Trophoblast cell (in vitro differentiated cells and primary cell): ENCODE data around the gene BRF1.
"Not testable (repeated sequence)": the region's sequence is repeated elsewhere in the genome, so short reads cannot be mapped to it uniquely, and the experiment has no call there.

Source experiments
- DNase-seq, 2 donors: peaks; one replicate each; pipeline ENCODE4 v3.0.0-alpha.2; 2016
- H2AFZ ChIP-seq: 2 replicates; pipeline ENCODE4 v1.6.1; 2013; ENCODE audit warnings: low read length, moderate library complexity, mild to moderate bottlenecking; ENCODE audit not compliant: insufficient read depth, poor library complexity
- H2AK5ac ChIP-seq: 2 replicates; pipeline ENCODE4 v1.6.1; 2013; ENCODE audit warnings: mild to moderate bottlenecking, low read length
- H2BK120ac ChIP-seq: 2 replicates; pipeline ENCODE4 v1.6.1; 2013; ENCODE audit warnings: low read length, mild to moderate bottlenecking, moderate library complexity; ENCODE audit not compliant: insufficient read depth, poor library complexity
- H2BK12ac ChIP-seq: 2 replicates; pipeline ENCODE4 v1.6.1; 2013; ENCODE audit warnings: mild to moderate bottlenecking, low read length, moderate library complexity
- H2BK5ac ChIP-seq: 2 replicates; pipeline ENCODE4 v1.6.1; 2013; ENCODE audit warnings: low read length, low read depth, moderate library complexity, mild to moderate bottlenecking; ENCODE audit not compliant: poor library complexity
- H3K14ac ChIP-seq: 2 replicates; pipeline ENCODE4 v1.6.1; 2013; ENCODE audit warnings: mild to moderate bottlenecking, low read length
- H3K18ac ChIP-seq: 2 replicates; pipeline ENCODE4 v1.6.1; 2013; ENCODE audit warnings: mild to moderate bottlenecking, low read length
- H3K23ac ChIP-seq: 2 replicates; pipeline ENCODE4 v1.6.1; 2013; ENCODE audit warnings: low read length
- H3K27ac ChIP-seq: 2 replicates; pipeline ENCODE4 v1.5.1; 2013; ENCODE audit warnings: low read depth, mild to moderate bottlenecking, inconsistent platforms, low read length, moderate library complexity
- H3K27me3 ChIP-seq: 2 replicates; pipeline ENCODE4 v1.6.1; 2013; ENCODE audit warnings: inconsistent platforms, mild to moderate bottlenecking, low read length, moderate library complexity; ENCODE audit not compliant: insufficient read depth
- H3K36me3 ChIP-seq, 2 experiments: 1 replicate in 1 of 2; 2 replicates in 1 of 2; pipeline ENCODE4 v1.6.1; 2013; ENCODE audit warnings: low read length in 2 of 2, mild to moderate bottlenecking in 2 of 2, moderate library complexity in 1 of 2; ENCODE audit not compliant: insufficient read depth in 2 of 2, control insufficient read depth in 1 of 2
- H3K4ac ChIP-seq: 2 replicates; pipeline ENCODE4 v1.6.1; 2013; ENCODE audit warnings: low read depth, mild to moderate bottlenecking, low read length, moderate library complexity
- H3K4me1 ChIP-seq, 2 experiments: 1 replicate in 1 of 2; 2 replicates in 1 of 2; pipeline ENCODE4 v1.6.1; 2013; ENCODE audit warnings: low read length in 2 of 2, mild to moderate bottlenecking in 2 of 2, moderate library complexity in 1 of 2; ENCODE audit not compliant: insufficient read depth in 2 of 2, control insufficient read depth in 1 of 2
- H3K4me2 ChIP-seq: 2 replicates; pipeline ENCODE4 v1.6.1; 2013; ENCODE audit warnings: inconsistent platforms, mild to moderate bottlenecking, low read length, moderate library complexity
- H3K4me3 ChIP-seq: 2 replicates; pipeline ENCODE4 v1.5.1; 2013; ENCODE audit warnings: mild to moderate bottlenecking, low read depth, low read length, inconsistent platforms
- H3K79me1 ChIP-seq: one replicate; pipeline ENCODE4 v1.6.1; 2013; ENCODE audit warnings: low read length
- H3K79me2 ChIP-seq: 2 replicates; pipeline ENCODE4 v1.6.1; 2013; ENCODE audit warnings: low read length, mild to moderate bottlenecking; ENCODE audit not compliant: control insufficient read depth, insufficient read depth, poor library complexity
- H3K9ac ChIP-seq: 2 replicates; pipeline ENCODE4 v1.6.1; 2013; ENCODE audit warnings: mild to moderate bottlenecking, low read length
- H3K9me3 ChIP-seq: 2 replicates; pipeline ENCODE4 v1.6.1; 2013; ENCODE audit warnings: low read depth, mild to moderate bottlenecking, control low read depth, inconsistent platforms, low read length; ENCODE audit not compliant: insufficient read depth
- H4K12ac ChIP-seq: 2 replicates; pipeline ENCODE4 v1.6.1; 2013; ENCODE audit warnings: low read depth, mild to moderate bottlenecking, low read length, moderate library complexity
- H4K8ac ChIP-seq: 2 replicates; pipeline ENCODE4 v1.6.1; 2013; ENCODE audit warnings: low read depth, mild to moderate bottlenecking, low read length, moderate library complexity
- H4K91ac ChIP-seq: one replicate; pipeline ENCODE4 v1.6.1; 2013; ENCODE audit warnings: low read depth, mild to moderate bottlenecking, low read length, moderate library complexity
- WGBS: extraction: QIAGEN DNeasy Blood & Tissue Kit; methylation state at CpG from one replicate; pipeline ENCODE4 v1.1.7; 2013; ENCODE audit warnings: missing lambda C conversion rate; ENCODE audit not compliant: insufficient read length, insufficient coverage; ENCODE audit errors: extremely low coverage; 5-methylcytosine and 5-hydroxymethylcytosine counted together

Gene BRF1

DNA sequence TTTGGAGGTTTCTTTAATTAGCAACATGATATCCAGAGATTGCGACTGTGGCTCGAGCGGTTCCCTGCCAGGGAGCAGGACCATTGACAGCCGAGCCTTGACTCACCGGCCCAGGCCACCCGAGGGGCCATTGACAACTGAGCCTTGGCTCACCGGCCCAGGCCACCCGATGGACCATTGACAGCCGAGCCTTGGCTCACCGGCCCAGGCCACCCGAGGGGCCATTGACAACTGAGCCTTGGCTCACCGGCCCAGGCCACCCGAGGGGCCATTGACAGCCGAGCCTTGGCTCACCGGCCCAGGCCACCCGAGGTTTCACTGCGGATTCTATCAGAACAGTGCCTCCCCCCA, 26.9 kb upstream of the BRF1 start:
- not testable (repeated sequence) for H2BK120ac ChIP-seq, H3K9ac ChIP-seq, H3K14ac ChIP-seq, H3K4ac ChIP-seq, H3K36me3 ChIP-seq, H3K23ac ChIP-seq, H3K9me3 ChIP-seq, H2AK5ac ChIP-seq, H4K12ac ChIP-seq, H3K4me1 ChIP-seq, H2AFZ ChIP-seq, H2BK12ac ChIP-seq, H3K79me1 ChIP-seq, H4K91ac ChIP-seq, DNase-seq, H3K27ac ChIP-seq, H4K8ac ChIP-seq, H2BK5ac ChIP-seq, H3K4me3 ChIP-seq, H3K27me3 ChIP-seq, H3K18ac ChIP-seq, H3K4me2 ChIP-seq, H3K79me2 ChIP-seq
- WGBS = no CpG with 5 or more reads among the region's 17 CpGs

DNA sequence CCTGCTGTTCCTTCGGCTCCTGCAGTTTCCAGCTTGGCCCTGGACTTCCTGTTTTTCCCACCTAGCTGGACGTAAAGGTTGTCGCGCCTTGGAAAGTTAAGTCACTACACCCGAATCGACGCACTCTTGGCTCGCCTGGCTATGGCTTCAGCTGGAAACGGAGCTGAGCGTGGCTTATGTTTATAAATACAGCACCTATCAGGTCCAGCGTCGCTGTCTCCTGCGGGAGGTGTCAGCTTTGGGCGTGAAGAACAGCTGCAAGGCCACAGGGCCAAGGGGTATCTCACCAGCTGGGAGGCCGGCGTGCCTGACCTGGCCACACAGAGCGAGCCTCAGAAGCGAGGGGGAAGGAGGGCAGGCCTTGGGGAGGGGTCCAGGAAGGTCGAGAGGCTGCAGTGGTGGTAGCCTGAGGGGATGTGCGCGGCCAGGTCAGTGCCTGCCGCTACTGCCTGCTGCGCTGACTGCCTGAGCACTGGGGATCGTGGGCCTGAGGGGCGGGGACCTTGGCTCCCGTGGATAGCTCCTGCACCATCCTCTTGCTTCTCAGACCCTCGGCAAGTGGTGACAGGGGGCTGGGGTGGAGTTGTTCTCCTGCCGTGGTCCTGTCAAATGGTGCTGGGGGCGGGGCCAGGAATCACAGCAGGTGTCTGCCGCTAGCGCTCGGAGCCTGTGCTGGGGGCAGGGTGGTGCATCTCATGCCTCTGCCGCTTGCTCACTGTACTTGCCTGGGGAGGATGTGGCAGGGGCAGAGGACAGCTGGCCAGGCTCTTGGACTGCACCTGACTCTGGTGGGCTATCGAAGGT, 26.3 kb upstream of the BRF1 start:
- no peaks in the 10 kb centered on the region for H3K79me1 ChIP-seq
- no peak overlapping the region for H3K4me2 ChIP-seq
- no CpG with 5 or more reads among the region's 34 CpGs for WGBS
- peaks cover 4 to 7% of the 10 kb centered on the region in 2 experiments for H3K4me1 ChIP-seq
- H3K79me2 ChIP-seq = no peaks in the 10 kb centered on the region
- no peak for DNase-seq
- no peak overlapping the region for H2BK5ac ChIP-seq
- H2AK5ac ChIP-seq = no peak overlapping the region
- no peak overlapping the region for H4K91ac ChIP-seq
- no peak overlapping the region for H3K14ac ChIP-seq
- H4K8ac ChIP-seq = no peak overlapping the region
- no peaks in the 10 kb centered on the region for H3K36me3 ChIP-seq
- H2BK120ac ChIP-seq = no peak overlapping the region
- H3K9me3 ChIP-seq = peaks cover 1% of the 10 kb centered on the region
- no peak overlapping the region for H3K23ac ChIP-seq
- no peak overlapping the region for H3K4me3 ChIP-seq
- H3K27ac ChIP-seq = no peak overlapping the region
- no peak overlapping the region for H4K12ac ChIP-seq
- H2AFZ ChIP-seq = no peak overlapping the region
- H3K27me3 ChIP-seq = no peaks in the 10 kb centered on the region
- H3K4ac ChIP-seq = no peak overlapping the region
- H2BK12ac ChIP-seq = no peak overlapping the region
- no peak overlapping the region for H3K9ac ChIP-seq
- no peak overlapping the region for H3K18ac ChIP-seq

DNA sequence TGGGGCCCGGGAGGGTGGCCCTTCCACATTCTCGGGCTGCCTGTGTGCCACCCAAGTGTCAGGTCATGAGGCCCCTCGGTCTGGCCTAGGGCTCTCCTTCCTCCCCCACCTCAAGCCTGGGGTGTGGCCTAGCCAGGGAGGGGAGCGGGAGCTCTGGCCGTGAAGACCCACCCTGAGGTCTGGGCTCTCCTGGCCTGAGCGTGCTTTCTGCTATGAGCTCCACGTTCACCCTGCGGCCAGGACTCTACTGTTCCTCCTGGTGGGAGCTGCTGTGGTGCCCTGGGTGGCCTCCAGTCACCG, 25.7 kb upstream of the BRF1 start:
- no peaks in the 10 kb centered on the region for H3K79me2 ChIP-seq
- no peak overlapping the region for H3K9ac ChIP-seq
- H3K4me2 ChIP-seq = no peak overlapping the region
- no peak overlapping the region for H4K91ac ChIP-seq
- H3K4me1 ChIP-seq = peaks cover 4 to 7% of the 10 kb centered on the region in 2 experiments
- H2AFZ ChIP-seq = no peak overlapping the region
- H3K23ac ChIP-seq = no peak overlapping the region
- H2BK120ac ChIP-seq = no peak overlapping the region
- H3K4ac ChIP-seq = no peak overlapping the region
- H3K9me3 ChIP-seq = peaks cover 1% of the 10 kb centered on the region
- H2BK5ac ChIP-seq = no peak overlapping the region
- no peak overlapping the region for H3K4me3 ChIP-seq
- DNase-seq = no peak
- WGBS = no CpG with 5 or more reads among the region's 9 CpGs
- H3K27ac ChIP-seq = no peak overlapping the region
- no peaks in the 10 kb centered on the region for H3K36me3 ChIP-seq
- H3K27me3 ChIP-seq = no peaks in the 10 kb centered on the region
- H4K12ac ChIP-seq = no peak overlapping the region
- no peak overlapping the region for H3K18ac ChIP-seq
- H3K79me1 ChIP-seq = no peaks in the 10 kb centered on the region
- no peak overlapping the region for H3K14ac ChIP-seq
- no peak overlapping the region for H4K8ac ChIP-seq
- H2AK5ac ChIP-seq = no peak overlapping the region
- no peak overlapping the region for H2BK12ac ChIP-seq

GRCh38 chr14:105325716-105326567, 25.1 kb upstream of the BRF1 start:
- Histone ChIP-seq H2AFZ (no peak overlapping the region), H4K8ac (no peak overlapping the region), H2AK5ac (no peak overlapping the region), H3K9ac (no peak overlapping the region), H3K27me3 (no peaks in the 10 kb centered on the region), H3K9me3 (peaks cover 1% of the 10 kb centered on the region), H3K27ac (no peak overlapping the region), H3K4ac (no peak overlapping the region), H4K91ac (no peak overlapping the region), H3K18ac (no peak overlapping the region), H3K79me2 (no peaks in the 10 kb centered on the region), H3K4me1 (peaks cover 4 to 7% of the 10 kb centered on the region in 2 experiments), H3K79me1 (no peaks in the 10 kb centered on the region), H4K12ac (no peak overlapping the region), H2BK120ac (no peak overlapping the region), H3K36me3 (no peaks in the 10 kb centered on the region), H3K14ac (no peak overlapping the region), H2BK5ac (no peak overlapping the region), H3K4me2 (no peak overlapping the region), H3K23ac (no peak overlapping the region), H3K4me3 (no peak overlapping the region), H2BK12ac (no peak overlapping the region)
- WGBS = no CpG with 5 or more reads among the region's 27 CpGs
- no peak for DNase-seq
